Stimulated activated CD4-positive, alpha-beta T cell treated with anti-CD3 and anti-CD28 coated beads, Interleukin-15, amount 100 ng/mL, for 48 hours (primary cell): ENCODE measurements around the gene RSAD1.

Experiments
- DNase-seq, 2 donors: peaks; one replicate each; pipeline ENCODE4 v3.0.0-alpha.2; 2020; ENCODE audit warnings: low read depth in 2 of 2

The RSAD1 gene

DNA sequence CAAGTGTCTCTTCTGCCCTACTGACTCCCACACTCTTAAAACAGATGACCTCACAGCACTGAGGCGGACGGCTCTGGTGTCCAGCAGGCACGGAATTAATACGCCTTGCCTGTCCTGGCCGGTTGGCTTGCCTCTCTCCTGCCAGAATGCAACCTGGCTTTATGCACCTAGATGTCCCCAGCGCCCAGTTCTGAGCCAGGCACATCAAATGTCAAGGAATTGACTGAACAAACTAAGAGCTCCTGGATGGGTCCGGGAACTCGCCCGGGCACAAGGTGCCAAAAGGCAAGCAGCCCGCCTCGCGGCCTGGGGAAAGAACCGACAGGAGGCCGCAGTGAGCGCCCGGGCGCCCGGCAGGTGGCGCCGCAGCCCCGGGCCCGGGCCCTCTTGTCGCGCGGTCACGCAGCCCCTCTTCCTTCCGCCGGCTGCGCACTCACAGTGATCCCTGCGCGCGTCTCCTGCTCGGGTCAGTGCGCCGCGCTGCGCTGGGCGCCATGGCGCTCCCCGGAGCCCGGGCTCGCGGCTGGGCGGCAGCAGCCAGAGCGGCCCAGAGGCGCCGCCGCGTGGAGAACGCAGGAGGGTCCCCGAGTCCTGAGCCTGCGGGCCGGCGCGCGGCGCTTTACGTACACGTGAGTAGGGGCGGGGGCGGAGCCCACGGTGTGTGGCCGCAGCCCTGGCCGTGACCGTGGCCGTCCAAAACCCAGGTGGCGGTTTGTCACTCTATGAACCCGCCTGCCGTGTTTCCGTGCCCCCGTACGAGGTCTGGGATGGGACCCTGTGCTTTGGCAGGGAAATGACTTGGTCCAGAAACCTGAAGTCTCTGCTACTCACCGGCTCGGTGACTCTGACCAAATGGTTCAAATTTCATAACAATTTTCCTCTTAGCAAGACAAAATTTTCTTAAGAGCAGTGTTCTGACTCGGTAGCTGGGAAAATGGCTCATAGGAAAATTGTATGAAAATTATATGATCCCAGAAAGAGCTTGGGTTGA is at the start of gene RSAD1:
Gene RSAD1, plus strand, starts transcription at position 470 of the 991 bp plus-strand sequence. Its CDS starts 25 bp downstream, at position 495.
- peak; percentile 79 for DNase-seq

DNA sequence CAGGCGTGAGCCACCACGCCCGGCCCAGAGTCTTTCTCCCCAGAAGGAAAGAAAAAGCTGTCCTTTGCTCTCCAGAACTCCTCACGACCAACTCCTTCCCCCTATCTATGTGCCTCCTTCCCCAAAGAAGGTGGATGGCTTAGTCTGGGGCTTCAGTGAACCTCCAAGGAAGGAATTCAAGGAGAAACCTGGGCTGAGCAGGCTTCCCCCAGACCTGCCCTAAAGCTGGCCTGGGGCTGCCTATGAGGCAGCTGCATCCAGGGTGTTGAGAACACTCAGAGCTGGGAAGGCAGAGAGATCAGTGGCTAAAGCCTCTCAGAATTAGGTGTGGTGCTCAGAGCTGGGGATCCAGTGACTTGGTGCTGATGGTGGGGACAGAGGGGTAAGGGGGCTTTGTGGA is 48.9 kb upstream of the RSAD1 start:
- DNase-seq: no peak

DNA sequence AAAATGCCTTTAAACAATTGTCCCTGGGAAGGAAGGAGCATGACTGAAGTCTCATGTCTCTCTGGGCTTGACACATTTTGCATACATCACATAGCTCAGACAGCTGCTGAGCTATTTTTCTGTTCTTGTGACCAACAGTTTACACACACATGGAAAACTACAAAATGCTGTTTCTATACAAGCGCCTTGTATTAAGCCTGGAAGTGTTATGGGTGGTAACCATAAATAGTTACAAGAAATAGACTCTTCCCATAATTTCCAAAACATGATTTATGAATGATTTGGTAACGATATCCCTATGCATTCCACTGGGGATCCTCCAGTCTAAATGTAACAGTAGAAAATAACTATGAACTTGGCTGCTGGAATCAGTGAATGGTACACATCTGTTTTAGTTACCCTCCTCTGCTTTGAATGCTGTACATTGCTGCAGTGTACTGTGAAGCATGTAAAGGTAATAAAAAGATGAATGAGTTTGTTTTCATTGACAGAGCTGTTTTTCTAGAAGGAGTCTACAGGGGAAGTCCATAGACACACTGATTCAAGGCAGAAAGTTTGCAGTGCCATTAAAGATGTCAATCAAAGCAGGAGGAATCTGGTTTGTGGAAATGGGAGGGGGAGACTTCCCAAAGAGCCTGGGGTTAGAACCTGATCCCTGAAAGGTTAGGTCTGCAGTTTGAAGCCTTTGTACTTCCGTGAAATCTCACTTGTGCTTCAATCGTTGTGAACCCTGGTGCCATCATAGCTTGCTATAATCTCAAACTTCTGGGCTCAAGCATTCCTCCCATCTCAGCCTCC is 47.6 kb upstream of the RSAD1 start:
- no peak for DNase-seq

DNA sequence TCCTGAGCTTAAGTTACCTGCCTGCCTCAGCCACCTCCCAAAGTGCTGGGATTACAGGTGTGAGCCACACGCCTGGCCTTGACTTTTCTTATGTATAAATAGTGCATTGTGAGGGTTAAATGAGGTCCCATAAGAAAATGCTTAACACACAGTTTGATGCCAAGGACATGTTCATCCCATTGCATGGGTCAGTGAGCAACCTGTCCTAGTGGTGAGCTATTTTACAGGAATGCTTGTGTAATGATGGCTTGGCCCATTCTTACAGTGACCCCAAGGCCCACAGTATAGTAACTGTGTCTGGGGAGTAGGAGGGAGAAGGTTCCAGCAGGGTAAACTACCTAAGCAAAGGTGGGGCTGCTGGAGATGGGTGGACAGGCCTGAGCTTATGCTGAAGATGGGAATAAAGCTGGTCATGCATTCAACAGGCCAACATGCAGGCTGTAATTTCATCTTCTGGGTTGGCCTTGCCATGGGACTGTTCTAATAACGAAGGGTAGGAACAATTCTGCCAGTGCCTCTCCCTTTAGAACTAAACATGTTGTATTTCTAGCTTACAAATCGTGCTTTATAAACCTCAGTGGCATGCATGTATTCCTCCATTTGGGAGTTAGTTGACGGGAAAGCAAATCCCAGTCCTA is 46.4 kb upstream of the RSAD1 start:
- no peak for DNase-seq

DNA sequence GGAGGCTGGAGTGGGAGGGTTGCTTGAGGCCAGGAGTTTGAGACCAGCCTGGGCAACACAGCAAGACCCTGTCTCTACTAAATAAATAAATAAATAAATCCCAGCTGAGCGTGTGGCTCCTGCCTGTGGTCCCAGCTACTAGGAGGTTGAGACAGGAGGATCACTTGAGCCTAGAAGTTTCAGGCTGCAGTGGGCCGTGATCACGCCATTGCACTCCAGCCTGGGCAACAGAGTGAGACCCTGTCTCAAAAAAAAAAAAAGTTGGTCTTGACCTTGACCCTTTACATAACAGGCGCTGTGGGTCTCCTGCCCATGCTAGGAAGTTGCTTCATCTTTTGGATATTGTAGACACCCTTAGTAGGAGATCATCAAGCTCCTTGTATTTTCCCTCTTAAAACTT is 41.3 kb upstream of the RSAD1 start:
- DNase-seq: no peak

DNA sequence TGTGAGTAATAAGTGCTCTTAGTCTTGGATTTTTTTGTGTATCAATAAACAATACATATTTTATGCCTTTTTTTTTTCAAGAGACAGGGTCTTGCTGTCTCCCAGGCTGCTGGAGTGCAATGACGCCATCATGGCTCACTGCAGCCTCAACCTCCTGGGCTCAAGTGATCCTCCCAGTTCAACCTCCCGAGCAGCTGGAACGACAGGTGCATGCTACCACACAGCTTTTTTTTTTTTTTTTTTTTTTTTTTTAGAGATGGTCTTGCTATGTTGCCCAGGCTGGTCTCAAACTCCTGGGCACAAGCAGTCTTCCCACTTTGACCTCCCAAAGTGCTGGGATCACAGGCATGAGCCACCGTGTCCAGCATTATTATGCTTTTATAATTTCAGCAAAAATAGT is 39.7 kb upstream of the RSAD1 start:
- DNase-seq: no peak

DNA sequence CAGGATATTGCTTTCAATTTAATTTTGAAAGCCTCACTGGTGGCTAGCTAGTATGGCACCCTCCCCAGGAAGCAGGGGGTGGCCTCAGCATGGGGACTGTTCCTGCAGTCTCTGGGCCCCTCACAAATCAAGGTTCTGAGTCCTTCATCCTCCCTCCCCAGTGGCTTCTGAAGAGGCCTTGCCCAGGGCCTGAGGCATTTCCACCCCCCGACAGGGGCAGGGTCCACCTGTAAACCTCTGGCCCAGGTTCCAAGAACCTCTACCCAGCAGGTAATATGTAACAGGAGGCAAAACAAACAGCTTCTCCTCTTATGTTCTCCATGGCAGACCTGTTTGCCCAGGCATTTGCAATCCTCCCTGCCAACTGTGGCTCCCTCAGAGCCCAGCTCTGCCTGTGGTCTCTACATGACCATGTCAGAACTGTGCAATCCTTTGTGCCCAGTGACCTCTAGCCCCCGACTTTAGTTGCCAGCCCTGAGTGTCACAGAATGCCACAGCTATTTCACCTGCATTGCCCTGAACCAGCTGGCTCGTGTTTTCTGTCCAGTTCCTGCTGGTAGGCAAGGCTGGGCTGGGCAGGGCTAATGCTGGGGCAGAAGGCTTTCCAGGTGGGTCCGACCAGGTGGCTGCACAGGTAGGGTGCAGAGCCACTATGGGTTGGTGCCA is 38.4 kb upstream of the RSAD1 start:
- no peak for DNase-seq

DNA sequence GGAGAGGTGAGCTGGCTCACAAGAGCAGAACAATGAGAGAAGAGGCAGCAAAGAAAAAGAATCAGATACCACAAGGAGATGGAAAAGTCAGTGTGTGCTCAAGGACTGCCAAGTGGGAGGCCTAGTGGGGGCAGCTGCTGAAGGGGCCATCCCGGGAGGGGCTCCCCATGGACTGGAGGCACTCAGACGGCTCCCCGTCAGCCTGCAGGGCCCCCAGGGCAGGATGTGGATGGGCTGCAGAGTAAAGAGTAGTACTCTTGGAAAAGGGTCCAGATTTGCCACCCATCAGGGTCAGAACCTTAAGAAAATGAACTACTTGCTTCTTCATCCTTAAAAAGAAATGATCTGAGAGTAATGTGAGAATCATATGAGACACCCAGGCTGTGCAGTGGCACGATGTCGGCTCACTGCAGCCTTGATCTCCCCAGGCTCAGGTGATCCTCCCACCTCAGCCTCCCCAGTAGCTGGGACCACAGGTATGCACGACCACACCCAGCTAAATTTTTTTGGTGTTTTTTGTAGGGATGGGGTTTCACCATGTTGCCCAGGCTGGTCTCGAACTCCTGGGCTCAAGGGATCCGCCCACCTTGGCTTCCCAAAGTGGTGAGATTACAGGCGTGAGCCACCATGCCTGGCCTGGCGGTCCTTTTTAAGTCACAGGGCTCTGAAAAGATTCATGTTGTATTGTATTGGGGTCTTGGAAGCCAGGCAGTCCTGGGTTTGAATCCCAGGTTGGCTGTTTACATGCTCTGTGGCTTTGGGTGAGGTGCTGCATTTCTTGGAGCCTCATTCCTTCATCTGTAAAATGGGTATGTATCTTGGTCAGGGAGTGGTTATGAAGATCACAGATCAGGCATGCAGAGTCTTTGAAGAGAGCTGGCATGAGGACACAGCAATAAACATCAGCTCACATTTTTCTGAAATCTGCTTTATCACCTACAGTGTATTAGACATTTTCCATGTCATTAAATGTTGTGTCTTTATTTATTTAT is 37.5 kb upstream of the RSAD1 start:
- no peak for DNase-seq

DNA sequence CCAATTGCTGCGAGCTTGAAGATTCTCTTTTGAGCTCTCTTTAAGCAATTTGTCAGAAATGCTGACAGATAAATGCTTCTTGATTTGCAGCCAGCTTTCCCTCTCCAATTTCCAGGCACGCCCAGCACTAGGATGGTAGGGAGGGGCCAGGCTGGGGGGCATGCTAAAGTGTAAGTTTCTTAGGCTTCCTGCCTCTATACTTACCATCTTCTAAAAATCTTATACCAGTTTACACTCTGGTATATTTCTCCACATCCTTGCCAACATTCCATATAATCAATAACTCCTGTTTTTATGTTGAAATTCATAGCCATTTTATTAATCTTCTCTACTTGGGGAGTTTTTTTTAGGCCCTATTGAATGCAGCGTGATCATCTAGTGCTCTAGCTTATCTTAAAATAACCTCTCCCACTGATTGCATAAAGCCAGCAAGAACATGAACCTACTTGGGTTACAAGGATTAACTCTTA is 35.1 kb upstream of the RSAD1 start:
- no peak for DNase-seq

DNA sequence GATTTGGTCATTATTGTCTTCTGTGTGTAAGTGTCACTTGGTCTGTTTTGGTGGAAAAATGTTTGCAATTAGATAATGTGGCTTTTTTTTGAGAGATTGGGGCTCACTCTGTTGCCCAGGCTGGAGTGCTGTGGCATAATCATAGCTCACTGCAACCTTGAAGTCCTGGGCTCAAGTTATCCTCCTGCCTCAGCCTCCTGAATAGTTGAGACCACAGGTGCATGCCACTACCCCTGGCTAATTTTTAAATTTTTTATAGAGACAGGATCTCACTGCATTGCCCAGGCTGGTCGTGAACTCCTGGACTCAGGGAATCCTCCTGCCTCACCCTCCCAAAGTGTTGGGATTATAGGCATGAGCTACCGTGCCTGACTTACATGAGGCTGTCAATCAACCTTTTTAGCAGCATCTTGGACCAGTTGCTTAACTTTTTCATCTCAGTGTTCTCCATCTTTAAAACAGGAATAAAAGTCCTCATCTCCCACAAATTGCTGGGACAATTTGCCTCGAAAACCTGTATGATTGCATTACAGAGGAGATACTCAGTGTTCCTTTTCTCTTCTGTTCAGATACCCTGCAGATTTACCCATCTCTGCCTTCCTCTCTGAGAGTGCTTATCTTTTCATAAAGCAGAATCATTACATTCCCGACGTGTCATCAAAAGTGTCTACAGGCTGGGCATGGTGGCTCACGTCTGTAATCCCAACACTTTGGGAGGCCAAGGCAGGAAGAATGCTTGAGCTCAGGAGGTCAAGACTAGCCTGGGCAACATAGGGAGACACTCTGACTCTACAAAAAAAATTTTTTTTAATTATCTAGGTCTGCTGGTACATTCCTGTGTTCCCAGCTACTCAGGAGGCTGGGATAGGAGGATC is 33.6 kb upstream of the RSAD1 start:
- DNase-seq: no peak

DNA sequence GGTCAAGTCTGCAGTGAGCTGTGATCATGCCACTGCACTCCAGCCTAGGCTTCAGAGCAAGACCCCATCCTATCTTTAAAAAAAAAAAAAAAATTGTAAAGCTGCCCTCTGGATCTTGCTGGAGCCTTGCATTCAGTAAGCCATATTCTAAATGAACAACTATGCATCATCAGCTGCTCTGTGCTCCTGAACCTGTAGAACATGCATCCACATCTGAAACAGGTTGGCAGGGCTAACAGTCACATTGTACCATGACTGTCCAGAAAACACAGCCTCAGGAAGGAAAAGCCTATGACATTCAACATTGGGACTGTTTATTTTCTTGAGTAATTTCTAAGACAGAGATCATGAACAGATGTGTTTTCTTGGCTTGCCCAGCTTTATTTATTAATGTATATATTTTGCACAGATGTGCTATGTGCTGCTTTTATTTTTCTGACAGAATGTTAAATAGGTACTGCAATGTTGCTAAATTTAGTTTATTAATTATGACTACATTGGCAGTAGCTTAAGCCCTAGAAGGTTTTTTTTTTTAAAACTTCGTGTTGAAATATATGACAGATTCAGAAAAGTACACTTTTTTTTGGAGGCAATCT is 32.8 kb upstream of the RSAD1 start:
- no peak for DNase-seq

DNA sequence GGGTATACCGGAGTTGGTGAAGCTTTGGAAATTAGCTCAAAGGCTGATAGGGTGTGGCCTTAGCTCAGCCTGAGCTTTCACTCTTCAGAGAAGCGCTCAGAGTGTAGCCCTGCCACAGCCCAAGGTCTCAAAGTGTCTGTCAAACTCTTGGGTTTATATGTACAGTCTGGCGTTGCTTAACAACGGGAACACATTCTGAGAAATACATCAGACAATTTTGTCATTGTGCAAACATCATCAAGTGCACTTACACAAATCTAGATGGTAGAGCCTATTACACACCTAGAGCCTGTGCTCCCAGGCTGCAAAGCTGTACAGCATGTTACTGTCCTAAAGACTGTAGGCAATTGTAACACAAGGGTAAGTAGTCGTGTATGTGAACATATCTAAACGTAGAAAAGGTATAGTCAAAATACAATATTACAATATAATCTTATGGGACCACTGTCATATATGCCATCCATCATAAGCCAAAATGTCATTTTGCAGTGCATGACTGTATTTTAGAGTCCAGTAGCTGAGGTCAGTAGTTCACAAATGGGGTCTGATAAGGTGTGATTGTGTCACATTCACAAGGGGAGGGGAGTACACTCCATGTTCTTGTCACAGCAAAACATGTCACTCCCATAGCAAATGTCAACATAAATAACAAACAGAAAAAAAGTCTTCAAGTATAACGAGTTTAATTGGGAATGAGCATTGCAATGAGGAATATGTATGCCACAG is 30.6 kb upstream of the RSAD1 start:
- DNase-seq: no peak

DNA sequence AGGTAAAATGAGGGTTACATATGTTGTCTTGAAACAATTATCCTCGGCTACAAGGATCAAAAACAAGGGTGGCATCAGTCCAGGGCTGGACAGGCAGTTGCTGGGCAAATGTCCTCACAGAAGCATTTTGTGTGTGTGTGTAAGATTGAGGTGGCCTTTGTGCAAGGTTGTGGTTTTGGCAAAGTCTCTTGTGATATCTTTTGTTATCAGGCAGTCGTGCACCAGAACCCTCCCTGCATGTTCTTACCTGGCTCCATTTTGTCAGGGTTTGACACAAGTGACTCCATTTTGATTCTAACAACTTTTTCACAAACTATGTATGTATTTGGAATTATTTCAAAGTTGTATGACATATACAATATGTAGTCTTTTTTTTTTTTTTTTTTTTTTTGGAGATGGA is 30.0 kb upstream of the RSAD1 start:
- DNase-seq: no peak

DNA sequence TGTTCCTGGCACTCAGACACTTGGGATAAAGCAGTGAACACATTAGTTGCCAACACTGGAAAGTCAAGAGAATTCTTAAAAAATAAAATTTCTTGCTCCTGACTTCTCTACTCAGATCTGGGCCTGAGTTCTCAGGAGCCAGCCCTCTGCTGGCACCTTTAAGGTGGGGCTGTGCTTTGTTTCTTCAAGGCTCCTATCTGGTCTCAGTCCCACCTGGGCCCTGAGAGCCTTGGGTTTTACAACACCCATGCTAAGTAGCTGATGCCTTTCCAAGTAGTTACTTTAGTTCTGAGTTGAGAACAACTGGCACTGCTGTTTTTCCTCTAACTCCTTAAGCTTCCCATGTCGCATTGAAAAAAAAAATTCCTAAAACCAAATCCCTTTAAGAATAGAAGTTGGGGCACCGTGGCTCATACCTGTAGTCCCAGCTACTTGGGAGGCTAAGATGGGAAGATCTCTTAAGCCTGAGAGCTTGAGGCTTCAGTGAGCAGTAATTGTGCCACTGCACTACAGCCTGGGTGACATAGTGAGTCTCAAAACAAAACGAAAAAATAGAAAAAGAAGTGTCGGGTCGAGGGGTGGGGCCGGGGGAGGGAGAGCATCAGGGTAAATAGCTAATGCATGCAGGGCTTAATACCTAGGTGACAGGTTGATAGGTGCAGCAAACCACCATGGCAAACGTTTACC is 26.6 kb upstream of the RSAD1 start:
- no peak for DNase-seq

DNA sequence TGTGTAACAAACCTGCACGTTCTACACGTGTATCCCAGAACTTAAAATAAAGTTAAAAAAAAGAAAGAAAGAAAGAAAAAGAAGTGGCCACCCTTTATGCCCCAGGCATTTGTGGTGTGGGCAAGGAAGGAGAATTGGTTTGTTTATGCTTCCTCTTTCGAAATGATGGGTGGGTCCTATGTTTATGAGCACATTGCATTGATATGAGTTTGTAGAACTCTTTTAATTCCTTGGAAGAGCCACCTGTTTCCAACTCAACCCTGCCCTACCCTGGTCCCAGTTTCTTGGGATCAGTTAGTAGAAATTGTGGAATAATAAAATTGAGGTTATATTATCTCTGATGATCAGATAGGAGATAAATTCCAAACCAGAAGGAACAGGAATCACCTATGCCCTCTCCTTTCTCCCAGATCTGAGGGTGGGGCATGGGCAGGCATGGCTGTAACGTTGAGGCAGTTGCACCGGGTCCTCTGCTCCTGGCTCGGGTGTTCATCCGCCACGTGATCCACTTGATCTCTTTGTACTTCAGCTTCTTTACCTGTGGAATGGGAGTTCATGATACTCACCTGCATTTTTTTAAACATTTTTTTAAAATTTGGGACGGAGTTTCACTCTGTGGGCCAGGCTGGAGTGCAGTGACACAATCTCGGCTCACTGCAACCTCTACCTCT is 25.9 kb upstream of the RSAD1 start:
- no peak for DNase-seq

DNA sequence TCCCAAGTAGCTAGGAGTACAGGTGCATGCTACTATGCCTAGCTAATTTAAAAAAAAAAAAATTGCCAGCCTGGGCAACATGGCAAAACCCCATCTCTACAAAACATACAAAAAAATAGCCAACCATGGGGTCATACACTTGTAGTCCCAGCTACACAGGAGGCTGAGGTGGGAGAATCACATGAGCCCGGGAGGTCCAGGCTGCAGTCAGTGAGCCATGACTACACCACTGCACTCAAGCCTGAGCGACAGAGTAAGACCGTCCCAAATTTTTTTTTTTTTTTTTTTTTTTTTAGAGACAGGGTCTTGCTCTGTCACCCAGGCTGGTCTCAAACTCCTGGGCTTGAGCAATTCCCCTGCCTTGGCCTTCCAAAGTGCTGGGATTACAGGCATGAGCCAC is 24.8 kb upstream of the RSAD1 start:
- DNase-seq: no peak

DNA sequence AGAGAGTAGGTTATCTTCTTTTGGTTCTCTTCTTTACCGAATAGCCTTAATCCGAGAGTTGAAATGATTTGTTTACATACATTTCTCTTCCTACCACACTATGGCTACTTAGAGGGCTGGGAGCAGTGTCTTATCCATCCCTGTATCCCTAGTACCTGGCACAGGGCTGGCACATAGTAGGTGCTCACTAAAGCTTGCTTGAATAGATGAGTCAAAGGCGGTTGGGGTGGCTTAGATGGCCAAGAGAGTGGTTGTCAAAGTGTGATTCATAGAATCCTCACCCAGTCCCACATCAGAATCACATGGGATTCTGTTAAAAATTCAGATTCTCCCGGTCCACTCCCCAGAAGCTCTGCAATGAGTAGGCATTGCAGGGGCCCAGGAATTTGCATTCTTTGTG is 21.0 kb upstream of the RSAD1 start:
- no peak for DNase-seq
